ENCODE measurements around the gene SIX1.
A peak's percentile ranks its signal among the peaks of the same experiment; 100 is the strongest.

SIX1 gene

DNA sequence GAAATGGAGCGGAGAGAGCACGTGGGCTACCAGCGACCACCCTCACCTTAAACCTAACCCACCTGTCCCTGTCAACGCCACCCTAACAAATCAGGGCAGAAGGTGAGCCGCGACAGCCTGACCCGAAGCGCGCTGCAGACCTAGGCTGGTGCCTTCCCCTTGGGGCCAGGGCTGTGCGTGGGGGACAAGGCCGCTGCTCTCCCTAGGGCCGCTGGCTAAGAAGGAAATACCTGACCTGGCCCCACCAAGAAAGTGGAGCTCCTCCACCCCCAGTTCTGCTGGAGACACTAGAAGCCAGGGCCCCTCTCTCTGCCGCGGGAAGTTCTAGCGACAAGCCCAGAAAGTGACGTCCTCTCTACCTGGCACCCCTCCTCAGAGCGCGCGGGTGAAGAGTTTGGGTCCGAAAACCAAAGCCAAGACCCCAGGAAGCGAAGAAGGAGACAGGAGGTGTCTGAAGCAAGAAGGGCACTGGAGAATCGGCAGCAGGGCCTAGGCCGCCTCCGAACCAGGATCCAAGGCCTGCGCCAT, 7.5 kb downstream of the SIX1 start:
- no peak for DNase-seq

DNA sequence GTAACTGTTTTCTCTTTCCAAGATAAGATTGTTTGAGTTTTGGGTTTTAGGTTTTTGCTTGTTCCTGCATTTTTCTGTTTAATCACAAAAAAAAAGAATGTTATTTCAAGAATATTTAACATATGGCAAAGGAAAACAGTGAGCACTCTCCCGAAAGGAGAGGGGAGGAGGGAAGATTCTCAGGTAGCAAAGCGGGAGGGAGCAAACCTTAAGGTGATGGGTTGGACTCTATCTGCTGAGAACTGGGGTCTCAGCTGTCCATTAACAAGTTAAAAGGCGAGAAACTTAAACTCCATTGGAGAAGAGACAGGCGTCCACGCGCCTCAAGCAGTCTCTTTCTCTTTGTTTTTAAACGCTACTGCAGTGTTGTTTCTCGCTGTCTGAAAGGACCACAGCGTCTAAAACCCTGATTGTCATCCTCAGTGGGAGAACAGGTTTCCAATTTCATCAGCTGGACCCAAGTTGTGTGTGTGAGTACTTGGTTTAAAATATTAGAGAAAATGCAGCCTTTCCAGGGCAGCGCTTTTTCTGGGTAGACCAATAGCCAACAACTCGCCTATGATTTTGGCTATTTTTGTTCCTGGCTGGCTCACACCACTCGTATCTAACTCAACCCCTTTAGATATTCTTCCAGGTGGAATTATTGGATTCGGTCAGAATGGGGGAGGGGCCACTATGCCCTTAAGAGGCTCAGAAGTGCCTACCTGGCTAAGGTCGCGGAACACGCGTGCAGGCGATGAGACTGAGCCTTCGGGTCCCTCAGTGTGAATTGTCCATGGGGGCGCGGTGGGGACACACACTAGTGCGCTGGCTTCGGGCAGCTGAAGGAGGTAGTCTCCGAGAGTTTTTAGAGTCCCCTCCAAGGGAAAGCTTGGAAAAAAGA, 8.2 kb downstream of the SIX1 start:
- DNase-seq: peak in 1 of 2 experiments; percentile 60

DNA sequence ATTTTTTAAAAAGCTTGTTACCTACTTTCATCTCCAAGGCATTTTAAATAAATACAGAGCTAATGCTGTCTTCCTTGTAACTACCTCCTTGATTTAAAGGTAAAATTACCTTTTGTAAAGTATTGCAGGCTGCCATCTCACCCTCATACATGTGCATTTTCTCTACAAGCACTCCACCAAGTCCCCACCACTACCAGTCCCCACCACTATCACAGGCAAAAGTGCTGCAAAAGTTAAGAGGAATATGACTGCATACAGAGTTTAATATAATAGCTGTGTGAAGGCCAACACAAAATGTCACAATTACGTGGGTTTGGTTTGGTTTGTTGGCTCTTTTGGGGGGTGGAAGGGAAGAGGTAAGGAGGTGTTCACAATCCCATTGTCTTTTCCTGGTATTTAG, 9.6 kb downstream of the SIX1 start:
- no peak for DNase-seq

DNA sequence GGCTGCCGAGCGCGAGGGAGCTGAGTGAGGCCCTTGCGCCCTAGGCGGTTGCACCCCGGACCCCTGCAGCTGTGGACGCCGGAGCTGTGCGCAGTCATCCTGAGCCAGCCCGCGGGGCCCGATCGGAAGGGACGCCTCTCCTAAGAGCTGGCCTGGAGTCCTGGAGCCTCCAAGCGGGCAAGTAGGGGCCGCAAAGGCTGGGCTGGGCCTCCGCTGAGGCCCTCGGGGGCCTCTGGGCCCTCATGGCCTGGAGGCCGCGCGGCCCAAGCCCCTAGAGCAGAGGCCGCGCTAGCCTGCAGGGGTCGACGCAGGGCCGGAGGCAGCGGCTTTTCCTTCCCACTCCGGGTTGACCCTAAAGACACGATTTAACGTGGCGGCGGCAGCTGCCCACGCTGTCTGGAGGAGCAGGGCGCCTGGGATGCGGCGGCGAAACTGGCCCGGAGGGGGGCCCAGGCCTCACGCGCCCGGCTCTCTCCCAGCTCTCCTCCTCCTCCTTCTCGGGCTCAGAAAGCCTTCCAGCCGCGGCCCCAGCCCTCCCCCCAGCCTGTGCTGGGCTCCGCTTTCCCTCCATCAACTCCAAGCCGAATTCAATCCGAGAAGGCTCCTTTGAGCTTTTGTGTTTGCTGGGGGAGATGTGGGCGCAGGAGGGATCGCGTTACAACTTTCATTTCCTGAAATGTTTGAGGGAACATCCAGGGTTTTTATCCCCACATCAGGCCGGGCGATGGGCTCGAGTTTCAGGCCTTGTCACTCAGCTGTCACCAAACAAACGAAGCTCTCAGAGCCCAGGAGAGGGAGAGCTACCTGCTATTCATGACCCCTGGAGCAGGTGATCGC, 11.6 kb downstream of the SIX1 start:
- peak in 1 of 2 experiments; percentile 96 for DNase-seq

DNA sequence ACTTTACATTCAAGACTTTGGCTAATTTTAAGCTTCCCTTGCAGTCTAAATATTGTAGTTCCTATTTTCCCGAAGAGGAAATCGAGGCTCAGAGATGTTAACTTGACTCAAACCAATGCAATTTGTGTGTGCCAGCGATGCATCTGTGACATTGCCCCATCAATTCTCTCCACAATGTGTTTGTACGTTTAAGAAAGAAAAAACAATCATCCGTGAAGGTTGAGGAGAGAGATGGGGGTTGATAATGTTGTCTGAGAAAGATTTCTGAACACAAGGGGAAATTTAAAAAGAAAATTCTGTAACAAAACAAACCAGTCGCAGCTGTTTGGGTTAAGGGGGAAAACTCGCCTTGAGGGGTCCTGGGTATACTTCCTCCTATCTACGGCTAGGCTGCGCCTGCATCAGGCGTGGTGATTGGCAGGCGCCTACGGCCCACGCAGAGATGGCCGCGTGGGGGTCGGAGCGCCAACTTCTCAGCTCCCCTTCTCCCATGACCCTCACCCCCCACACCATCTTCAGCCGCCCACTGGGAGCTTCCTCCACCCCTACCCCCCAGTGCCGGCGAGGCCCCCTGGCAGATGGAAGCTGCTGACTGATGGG, 12.3 kb downstream of the SIX1 start:
- no peak for DNase-seq

DNA sequence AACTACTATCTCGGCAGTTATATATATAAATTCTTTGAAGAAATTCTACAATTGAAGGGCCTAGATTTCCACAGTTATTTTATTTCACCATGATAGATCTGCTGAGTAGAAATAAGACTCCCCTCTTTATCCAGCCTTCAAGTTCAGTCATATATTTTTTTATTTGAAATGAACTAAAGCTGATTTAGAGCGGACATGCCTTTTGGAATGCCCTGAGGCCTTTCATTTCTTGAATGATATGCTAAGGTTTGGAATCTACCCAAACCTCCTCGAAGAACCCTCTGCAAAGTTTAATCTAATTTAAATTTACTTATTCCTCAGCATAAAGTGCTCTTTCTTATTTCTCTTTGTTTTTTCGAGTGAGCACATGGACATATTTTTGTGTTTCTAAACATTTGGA, 15.1 kb downstream of the SIX1 start:
- no peak for DNase-seq

DNA sequence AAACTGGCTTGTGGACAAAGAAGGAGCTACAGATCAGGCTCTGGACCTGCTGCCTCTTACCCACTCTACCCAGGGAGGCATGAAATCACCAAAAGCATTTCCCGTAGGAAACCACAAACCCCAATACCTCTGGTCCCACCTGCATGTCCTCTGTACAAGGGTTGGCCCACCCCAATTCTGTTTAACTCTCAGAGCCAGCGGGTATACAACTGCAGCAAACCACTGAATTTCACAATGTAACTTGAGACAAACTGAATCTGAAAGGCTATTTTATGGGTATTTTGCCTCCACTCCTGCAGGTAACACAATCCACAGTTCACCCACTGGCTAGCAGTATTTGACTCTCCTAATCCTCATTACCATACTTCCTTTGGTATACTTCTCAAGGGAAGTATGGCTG, 16.5 kb downstream of the SIX1 start:
- DNase-seq: no peak

DNA sequence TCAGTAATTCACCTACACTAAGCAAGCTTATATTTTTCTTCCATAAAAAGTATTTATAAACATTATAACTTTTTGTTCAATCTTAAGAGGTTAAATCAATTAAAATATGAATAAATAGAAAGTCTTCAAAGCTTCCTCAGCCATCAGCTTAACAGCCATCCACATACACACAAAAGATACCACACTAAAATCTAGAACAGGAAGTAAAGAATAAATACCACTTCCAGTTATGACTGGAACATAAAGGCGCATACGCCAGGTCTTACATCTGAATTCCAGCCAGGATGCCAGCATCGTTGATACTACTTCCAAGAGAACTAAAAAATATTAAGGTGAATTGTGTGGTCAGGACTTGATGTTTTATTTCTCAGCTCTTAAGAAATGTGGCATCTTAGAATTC, 17.0 kb downstream of the SIX1 start:
- no peak for DNase-seq

DNA sequence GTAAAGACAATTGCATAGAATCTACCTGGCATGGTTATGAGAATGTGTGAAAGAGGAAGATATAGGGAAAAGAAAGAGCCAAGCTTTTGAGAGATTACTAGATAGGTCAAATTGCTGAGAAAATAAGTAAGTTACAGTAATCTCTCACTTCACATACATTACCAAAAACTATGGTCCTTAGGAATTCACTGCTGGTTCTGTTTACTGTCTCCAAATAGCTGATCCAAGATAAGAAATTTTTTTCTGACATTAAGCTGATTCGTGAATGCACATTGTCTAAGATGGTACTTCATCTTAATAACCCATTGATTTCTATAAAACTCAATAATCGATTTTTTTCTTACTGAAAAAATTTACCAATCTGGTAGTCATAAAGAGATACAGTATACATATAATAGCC, 17.4 kb downstream of the SIX1 start:
- no peak for DNase-seq

DNA sequence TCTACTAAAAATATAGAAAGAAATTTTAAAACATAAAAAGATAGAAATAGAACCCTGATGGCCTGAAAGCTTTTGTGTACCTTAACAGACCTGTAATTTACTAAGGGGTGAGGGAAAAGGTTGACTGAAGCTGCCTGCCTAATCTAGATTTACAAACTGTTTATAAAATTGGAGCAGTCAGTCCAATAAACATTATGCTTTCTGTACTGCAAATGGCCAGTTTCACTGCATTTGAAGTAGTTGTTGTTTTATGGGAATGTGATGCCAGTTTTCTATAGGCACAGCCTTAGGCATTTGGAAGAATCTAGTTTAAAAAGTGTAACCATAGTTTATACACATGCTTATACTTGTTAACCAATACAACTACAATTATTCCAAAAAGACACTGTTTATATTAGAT, 19.1 kb downstream of the SIX1 start:
- no peak for DNase-seq

DNA sequence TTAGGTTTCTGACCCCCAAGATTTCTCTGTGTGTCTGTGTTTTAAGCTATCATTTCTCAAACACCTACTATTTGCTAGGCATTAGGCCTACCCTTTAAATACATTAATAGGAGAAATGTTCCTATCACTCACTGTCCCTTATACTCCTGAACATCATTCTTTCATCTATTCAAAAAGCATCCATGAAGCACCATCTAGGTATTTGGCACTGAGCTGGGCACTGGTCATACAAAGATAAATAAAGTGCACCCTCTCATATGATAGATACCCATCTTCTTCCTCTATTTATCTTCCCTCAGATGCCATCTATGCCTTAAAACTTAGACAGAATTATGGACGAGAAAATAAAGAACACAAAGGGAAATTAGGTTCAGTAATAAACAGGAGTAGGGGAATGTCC, 20.4 kb downstream of the SIX1 start:
- DNase-seq: no peak

DNA sequence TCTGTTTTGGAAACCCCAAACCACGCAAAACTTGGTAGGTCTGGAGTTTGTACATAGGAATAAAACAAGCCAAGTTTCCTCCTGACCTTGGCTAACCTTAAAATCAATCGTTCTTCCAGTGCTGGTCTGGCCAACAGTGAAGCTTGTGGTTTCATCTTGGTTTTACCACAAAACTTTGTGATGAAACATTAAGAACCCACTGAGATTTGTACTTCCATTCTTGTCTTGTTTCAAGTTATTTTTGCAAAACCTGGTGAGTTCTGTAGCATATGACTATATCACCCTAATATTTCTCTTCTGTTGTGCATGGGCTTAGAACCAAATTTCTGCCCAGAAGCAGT, 26.4 kb downstream of the SIX1 start:
- no peak for DNase-seq

DNA sequence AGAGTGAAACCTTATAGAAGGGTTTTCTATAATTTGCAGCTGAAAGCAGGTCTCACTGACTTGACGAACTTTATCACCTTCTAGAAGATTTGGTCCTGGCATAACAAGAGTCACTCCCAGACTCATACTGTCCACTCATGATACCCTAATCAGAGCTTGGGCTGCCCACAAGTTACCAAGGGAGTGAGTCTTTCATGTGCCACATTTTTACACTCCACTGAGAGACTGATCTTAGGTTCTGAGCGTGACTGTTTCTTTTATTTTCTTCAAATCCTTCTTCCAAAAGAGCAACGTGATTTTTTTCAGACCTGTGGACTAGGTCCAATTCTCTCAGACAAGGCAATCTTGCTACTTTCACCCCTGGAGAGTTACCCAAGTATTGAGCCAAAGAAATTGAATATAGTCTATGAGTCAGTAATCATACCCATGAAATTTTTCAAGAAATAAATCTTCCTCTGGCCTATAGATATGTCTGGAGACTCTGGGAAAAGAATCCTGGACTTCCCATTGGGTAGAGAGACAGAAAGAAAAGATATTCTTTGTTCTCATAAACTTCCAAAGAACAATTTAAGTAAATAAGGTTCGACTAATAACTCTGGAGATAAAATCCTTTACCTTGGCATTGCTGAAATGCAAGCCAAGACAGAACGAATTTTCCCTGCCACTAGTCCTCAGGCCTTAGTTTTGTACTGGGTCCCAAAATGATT, 26.9 kb downstream of the SIX1 start:
- DNase-seq: no peak

DNA sequence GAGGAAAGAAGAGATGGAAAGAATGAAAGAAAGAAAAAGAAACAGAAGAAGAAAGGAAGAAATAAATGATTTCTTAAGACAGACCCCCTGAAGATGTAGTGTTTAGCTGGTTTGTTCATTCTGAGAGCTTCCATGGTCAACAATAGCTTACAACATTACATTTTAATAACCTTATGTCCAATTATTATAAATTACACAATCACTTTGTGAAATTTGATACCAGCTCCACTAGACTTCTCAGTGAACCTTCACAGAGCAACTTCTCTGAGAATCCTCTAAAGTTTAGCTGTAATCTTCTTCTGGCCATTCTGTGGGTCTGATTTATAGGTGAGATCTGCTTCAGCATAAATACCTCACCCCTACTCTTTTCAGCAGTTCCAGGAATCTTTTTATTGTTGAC, 27.9 kb downstream of the SIX1 start:
- DNase-seq: no peak

DNA sequence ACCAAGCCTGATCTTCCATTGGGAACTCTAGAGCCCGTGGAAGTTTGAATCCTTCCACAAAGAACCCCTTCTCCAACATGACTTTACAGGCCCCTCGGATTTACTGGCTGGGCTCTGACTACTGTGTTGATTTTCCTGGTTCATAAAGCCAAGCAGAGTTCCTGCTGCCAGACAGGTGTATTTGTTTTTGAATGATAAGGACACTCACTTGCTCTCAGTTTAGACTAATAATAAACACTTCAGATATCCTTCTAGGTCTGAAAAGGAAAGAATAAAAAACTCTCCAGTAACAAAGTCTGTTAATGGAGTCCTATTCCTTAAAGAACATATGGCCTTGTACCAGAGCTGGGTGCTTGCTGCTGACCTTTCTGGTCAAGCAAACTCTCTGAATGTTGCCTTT, 31.0 kb downstream of the SIX1 start:
- DNase-seq: peak in 1 of 2 experiments; percentile 70

DNA sequence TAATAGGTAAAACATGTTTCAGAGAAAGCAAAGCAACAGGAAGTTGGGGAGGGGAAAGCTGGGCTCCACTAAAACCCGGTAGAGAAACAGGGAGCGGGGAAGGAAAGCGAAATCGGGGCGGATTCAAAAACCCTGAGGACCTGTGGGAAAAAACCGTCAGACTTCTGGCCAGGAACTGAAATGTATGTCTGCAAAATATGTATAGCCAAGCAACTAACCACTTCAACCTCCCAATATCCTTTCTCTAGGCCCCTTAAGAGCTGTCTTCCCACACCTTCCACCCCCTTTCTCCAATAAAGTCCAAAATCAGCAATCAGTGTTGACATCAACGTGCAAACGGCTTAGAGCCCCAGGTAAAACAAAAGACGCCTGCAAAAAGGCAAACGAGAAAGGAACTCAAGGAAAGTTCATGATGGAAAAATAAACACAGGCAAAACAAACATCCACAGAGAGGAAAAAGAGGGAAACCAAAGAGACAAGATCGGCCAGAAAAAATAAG, 32.8 kb downstream of the SIX1 start:
- no peak for DNase-seq

DNA sequence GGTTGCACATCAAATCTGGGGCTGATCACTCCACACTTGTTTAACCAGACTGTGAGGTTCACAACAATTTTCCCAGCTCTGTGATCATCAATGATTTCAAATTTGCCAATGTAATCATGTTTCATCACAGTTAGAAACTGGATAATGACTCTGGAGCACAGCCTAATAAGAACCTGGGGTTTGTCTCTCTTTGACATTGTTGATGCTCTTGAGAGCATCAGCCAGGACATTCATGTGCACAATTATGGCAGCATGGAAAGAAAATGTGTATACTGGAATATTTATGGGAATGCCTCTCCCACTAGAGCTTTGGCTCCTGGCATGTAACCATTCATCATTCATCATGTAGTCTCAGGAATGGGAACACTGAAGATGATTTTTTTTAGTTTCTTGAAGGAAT, 47.0 kb downstream of the SIX1 start:
- DNase-seq: no peak

DNA sequence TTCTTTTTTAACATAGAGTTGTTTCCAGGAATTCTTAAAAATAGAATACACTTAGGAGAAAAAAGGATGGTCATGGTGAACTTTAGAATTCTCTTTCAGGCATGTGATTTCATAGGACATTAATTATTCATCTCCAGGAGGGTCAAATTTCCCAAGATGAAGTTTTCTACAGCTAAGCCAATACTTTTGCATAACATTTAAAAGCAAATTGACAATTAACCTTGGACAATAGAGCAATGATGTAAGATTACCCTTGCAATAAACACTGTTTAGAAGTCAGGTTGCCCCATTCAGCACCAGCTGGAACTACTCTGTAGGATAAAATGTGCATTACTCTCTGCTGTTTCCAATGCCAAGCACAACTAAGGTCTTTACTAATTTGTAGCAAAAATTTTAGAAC, 49.5 kb downstream of the SIX1 start:
- DNase-seq: no peak

DNA sequence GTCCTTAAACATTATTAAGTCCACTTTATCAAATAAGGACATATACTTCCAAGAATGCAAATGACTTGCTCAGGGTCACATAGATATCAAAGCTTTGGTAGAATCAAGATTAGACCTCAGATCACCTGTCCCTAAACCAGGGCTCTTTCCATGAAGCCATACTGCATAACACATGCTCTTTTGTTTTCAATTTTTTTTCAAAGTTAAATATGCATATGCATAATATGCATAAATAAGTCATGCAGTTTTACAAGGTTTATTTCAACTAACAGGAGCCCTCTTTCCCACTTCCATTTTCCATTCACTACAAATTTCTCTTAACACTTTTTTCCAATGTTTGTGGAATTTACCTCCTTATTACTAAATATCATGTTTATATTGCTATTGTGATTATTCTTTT, 53.1 kb downstream of the SIX1 start:
- DNase-seq: no peak

DNA sequence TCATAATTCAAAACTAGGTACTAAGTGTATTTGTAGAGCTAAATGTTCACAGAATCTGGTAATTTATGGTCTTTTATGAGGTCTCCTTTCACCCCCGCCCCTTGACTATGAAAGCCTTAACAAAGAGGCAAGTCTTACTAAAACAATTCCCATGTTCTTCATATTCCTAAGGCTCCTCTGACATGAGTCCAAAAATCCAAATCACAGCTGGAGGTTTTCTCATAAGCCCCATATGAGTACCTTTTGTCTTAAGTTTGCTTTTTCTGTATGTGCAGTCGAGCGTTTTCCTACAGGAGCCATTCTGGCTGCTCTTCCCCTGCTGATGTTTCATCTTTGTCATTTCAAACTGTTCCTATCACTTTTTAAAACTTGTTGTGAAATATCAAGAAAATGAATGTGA, 55.2 kb downstream of the SIX1 start:
- peak; percentile 83 to 84 for DNase-seq

Data from NCI-H187 (cell line).